A172 (cell line): ENCODE data around the gene DNAI4. TPM values are rescaled to one million over a fixed set of nuclear protein-coding genes. Genes with fewer than 3 reads are reported as not detected.
"Not testable (repeated sequence)": the region's sequence is repeated elsewhere in the genome, so short reads cannot be mapped to it uniquely, and the experiment has no call there.

ENCODE experiments used
- DNase-seq: peaks from one replicate; pipeline ENCODE4 v3.0.0-alpha.2; 2015; ENCODE audit warnings: low spot score
- total RNA-seq: library from RNA; depleted of rRNA; stranded (reverse); fragments of >200 nt; shearing (Covaris generic); gene quantifications from 2 replicates; pipeline ENCODE4 v1.2.3, GENCODE V29; 2014

Gene DNAI4
- total RNA-seq, 1 experiment from 2014 or later = 1.5 TPM

DNA sequence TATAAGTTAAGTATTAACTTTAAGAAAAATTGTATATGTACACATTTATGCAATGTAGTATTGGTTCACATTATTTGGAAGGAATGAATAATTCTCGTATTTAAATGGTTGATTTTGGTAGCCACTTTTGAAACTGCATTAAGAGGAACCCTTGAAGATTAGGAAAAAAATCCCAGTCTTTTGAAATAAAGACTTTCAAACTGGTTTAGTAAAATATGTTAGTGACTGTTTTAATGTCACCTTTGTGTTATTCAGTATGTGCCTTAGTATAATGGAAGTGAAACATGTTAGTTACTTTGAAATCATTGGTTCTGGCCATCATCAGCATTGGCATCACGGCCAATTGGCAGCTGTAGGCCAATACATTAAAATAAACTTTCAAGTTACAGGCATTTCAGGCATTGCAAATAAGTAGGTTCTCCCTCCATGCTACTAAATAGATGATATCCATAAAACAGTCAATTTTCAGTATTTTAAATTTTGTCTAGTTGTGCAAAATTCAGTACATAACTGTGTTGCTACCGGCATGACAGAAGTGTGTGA is 4.6 kb upstream of the DNAI4 start:
- no peak for DNase-seq

DNA sequence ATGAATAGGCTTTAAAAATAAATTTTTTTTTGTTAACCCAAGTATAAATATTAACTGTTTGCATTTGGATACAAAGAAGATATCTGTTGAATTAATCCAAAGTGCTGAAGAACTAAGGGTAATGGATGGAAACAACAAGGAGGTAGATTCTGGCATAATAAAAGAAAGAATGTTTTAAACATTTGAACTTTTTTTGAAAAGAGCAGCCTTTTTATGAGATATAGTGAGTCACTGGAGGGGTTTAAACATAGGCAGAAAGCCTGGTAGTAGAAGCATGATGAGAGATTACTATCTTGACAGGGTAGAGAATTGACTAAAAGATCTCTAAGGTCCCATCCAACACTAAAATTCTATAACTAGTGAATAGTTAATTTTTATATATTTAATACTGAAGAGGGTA is 2.9 kb upstream of the DNAI4 start:
- DNase-seq = no peak

- DNase-seq = no peak
Measured at GRCh38 chr1:66925944-66926343, 1.3 kb upstream of the DNAI4 start.

DNA sequence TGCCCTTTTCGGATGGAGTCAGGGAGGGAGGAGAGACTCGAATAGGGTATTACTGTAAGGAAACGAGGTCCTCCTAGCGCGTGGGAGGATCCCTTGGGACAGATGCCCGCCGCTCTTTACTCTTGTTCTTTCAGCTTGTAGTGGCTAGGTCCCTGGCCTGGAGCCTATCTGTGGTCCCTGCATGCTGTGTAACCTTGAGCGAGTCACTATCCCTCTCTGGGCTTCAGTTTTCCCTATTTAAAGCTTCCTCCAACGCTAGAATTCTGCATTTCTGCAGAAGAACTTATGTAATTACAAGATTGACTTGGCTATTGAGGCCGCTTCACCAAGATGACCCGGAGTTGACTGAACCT is 878 bp upstream of the DNAI4 start:
- DNase-seq = no peak

DNA sequence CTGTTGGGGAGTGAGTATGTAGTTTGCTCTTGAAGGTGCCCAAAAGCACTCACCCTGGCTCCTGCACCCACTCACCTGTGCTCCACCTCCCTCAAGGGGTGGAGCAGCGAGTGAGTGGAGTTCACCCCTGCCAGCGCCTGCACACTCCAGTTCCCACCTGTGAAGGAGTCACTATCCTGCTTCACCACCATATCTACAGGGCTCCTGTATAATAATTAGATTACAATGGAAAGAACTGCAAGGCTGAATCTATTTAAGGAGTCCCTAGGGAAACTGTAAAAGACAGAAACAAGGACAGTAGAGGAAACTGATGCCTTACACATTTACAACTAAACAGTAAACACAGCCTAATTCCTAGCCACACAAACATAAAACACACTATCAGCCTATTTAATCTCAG is 4.1 kb downstream of the DNAI4 start:
- DNase-seq = no peak

DNA sequence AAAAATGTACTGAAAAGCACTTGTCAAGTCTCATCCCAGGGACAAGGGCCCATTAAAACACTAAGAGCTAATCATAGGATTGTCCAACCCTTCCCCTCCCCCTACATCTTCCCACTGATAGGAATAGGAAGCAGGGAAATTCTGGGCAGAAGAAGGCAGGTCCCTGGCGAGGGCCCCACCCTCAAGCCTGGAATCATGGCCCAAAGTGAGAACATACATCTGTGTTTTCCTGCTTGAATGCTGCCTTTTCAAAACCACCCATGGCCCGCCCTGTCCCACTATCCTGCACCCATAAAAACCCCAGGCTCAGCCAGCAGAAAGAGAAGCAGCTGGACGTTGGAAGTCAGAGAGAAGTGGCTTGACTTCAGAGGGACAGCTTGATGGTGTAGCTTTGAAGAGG is 4.8 kb downstream of the DNAI4 start:
- DNase-seq = no peak

DNA sequence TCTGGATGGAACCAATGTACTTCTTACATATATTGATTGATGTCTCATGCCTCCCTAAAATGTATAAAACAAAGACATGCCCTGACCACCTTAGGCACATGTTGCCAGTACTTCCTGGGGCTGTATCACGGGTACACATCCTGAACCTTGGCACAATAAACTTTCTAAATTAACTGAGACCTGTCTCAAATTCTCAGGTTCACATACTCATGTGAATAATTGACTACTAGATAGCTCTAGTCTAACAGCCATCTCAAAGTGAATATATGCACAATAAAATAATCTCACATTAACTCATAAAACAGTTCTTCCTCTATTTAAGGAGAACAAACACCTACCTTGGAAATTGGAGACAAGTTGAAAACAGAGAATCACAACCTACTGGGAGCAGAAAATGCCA is 5.6 kb downstream of the DNAI4 start:
- DNase-seq = no peak

DNA sequence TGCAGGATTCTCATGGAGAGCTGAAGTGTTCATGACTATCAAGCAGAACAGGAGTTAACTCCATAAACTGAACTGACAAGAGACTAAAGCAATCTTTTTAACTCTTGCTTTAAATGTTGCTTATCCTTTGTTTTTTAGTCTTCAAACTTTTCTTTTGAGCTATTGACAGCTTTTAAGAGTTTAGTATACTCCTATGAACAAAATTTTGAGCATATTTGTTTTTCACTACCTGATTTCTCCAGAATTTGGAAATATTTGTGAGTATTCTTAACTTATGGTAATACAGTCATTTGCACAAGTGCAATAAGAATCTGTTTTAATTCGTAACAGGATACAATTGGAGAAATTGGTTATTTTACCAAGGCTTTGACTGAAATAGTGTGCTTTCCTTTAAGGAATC is 7.2 kb downstream of the DNAI4 start:
- DNase-seq = no peak

- DNase-seq = no peak
Measured at GRCh38 chr1:66916320-66916719, 8.3 kb downstream of the DNAI4 start.

GRCh38 chr1:66915203-66915602 is 9.5 kb downstream of the DNAI4 start:
- not testable (repeated sequence) for DNase-seq

DNA sequence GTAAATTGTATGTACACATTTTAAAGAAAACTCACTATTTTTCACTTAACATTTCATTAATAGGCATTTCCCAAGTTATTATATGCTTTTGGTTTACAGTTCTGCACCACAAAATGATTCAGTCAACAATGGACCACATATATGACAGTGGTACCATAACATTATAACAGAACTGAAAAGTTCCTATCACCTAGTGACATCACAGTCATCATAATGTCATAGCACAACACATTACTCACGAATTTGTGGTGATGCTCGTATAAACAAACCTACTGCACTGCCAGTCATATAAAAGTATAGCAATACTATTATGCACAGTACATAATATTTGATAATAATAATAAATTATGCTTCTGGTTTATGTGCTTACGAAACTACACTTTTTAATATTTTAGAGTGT is 30.9 kb downstream of the DNAI4 start:
- no peak for DNase-seq

GRCh38 chr1:66890621-66891020 is 34.0 kb downstream of the DNAI4 start:
- DNase-seq = no peak

- no peak for DNase-seq
Measured at GRCh38 chr1:66889030-66889429, 35.6 kb downstream of the DNAI4 start.

DNA sequence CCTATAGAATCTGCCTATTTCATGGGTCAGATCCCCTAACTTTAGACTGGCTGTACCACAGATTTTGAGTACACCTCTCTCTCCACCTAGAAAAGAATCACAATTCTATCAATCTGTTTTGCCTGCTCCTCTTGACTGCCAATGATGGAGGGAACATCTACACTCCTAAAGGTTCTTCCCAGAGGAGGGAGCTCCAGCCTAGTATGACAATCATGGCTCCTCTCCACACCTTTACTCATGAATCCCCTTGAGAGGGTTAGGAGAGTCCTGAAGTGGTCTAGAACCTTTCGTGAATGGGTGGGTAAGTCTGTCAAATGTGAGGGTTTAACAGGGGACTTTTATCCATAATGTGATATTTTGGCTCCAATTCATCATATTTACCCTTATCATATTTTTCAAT is 48.0 kb downstream of the DNAI4 start:
- no peak for DNase-seq

DNA sequence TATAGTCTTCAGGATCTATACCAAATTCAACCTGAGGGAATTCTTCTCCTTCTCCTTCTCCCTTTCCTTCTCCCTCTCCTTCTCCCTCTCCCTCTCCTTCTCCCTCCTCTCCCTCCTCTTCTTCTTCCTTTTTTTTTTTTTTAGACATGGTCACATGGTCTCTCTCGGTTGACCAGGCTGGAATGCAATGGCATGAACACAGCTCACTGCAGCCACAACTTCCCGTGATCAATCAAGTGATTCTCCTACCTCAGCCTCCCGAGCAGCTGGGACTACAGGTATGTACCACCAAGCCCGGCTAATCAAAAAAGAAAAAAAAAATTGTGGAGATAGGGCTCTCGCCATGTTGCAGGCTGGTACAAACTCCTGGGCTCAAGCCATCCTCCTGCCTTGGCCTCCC is 51.5 kb downstream of the DNAI4 start:
- no peak for DNase-seq

DNA sequence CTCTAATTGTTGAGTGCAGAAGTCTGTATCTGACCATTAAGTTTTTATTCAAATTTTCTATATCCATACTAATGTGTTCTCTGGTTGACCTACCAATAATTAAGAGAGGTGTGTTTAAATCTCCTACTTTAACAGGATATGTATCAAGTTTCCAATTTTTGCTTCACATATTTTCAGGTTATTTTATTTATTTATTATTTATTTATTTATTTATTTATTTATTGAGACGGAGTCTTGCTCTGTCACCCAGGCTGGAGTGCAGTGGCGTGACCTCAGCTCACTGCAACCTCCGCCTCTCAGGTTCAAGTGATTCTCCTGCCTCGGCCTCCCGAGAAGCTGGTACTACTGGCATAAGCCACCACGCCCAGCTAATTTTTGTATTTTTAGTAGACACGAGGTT is 52.6 kb downstream of the DNAI4 start:
- DNase-seq = not testable (repeated sequence)

GRCh38 chr1:66867501-66867900 is 57.2 kb downstream of the DNAI4 start:
- DNase-seq = no peak

- no peak for DNase-seq
Measured at GRCh38 chr1:66860529-66860928, 64.1 kb downstream of the DNAI4 start.

GRCh38 chr1:66853379-66853778 is 71.3 kb downstream of the DNAI4 start:
- no peak for DNase-seq

DNA sequence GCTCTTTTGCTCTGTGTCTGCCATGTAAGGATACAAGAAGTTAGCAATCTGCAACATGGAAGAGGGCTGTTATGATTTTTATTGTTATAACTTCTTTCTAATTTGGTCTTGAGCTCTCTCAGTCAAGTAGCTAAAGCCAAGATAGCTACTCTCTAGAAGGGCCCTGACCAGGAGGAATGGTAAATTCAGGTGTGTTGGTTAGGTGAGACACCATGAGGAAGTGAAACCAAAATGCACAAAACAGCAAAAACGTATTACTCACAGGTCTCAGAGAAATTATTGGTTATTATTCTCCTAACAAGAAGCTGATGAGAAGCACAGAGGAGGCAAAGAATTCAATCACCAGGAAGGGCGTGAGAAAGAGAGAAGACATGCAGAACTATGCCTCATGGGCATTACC is 71.8 kb downstream of the DNAI4 start:
- no peak for DNase-seq

GRCh38 chr1:66850989-66851388 is 73.7 kb downstream of the DNAI4 start:
- DNase-seq = no peak

DNA sequence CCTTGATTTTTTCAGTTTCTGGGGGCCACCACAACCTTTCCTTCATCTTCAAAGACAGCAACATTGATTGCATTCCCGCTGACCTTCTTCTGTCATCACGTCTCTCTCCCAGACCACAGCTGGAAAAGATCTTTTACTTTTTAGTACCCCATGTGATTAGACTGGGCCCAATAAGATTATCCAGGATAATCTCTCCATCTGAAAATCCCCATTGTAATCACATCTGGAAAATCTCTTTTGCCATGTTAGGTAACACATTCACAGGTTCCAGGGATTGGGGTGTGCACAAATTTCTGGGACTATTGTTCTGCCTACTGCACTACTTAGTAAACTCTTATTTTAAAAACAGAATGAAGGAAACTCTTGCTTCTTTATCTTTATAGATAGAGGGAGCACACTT is 76.5 kb downstream of the DNAI4 start:
- DNase-seq = no peak

GRCh38 chr1:66840929-66841328 is 83.7 kb downstream of the DNAI4 start:
- no peak for DNase-seq

DNA sequence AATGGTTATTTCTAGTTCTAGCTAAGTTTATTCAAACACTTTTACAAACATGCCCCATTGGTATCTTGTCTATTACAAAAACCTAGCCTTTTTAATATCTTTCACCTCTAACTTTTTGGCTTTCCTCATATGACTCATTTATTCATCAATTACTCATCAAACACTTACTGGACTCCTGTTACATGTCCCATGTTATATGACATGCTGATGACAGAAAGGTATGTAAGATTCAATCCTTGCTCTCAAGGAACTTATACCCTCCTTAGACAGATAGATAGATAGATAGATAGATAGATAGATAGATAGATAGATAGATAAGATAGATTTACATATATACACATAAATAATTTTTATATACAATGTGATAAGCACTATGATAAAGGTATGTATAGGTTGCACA is 89.7 kb downstream of the DNAI4 start:
- no peak for DNase-seq

- no peak for DNase-seq
Measured at GRCh38 chr1:66833112-66833511, 91.5 kb downstream of the DNAI4 start.
